Measurements from ENCODE around the gene AKAP13.

The AKAP13 gene

GRCh38 chr15:85785887-85786780, 405.7 kb downstream of the AKAP13 start:
- Histone ChIP-seq H3K27ac (no peak overlapping the region), H3K4me3 (ENCODE audit: low read depth in 1 of 2, low read length in 1 of 2) (no peak overlapping the region)
- TF ChIP-seq CTCF (IDR thresholded peaks at IDR 0.05) = no peak

GRCh38 chr15:85786781-85787114, 406.3 kb downstream of the AKAP13 start:
- no peaks in the 10 kb centered on the region for H3K9me3 ChIP-seq
- no peak for TF ChIP-seq CTCF (IDR thresholded peaks at IDR 0.05)
- no peaks in the 10 kb centered on the region for H3K4me1 ChIP-seq (ENCODE audit: control insufficient read depth in 1 of 2, insufficient read depth in 1 of 2, low read depth in 1 of 2, low read length in 1 of 2)
- H3K27me3 ChIP-seq = peaks cover 6% of the 10 kb centered on the region
- H3K4me3 ChIP-seq (ENCODE audit: low read depth in 1 of 2, low read length in 1 of 2) = no peak overlapping the region
- H3K27ac ChIP-seq = no peak overlapping the region
- no peaks in the 10 kb centered on the region for H3K36me3 ChIP-seq

More at GRCh38 chr15:85785887-85786780, 405.7 kb downstream of the AKAP13 start:
- Histone ChIP-seq H3K4me1 (ENCODE audit: control insufficient read depth in 1 of 2, insufficient read depth in 1 of 2, low read depth in 1 of 2, low read length in 1 of 2) (no peaks in the 10 kb centered on the region), H3K36me3 (no peaks in the 10 kb centered on the region), H3K9me3 (no peaks in the 10 kb centered on the region), H3K27me3 (peaks cover under 1% of the 10 kb centered on the region)

GRCh38 chr15:85788771-85789495, 408.5 kb downstream of the AKAP13 start:
- no peak overlapping the region for H3K27ac ChIP-seq
- H3K27me3 ChIP-seq = peaks cover 28% of the 10 kb centered on the region
- no peaks in the 10 kb centered on the region for H3K9me3 ChIP-seq
- no peaks in the 10 kb centered on the region for H3K36me3 ChIP-seq
- no peak overlapping the region for H3K4me3 ChIP-seq (ENCODE audit: low read depth in 1 of 2, low read length in 1 of 2)
- no peak for TF ChIP-seq CTCF (IDR thresholded peaks at IDR 0.05)
- H3K4me1 ChIP-seq (ENCODE audit: control insufficient read depth in 1 of 2, insufficient read depth in 1 of 2, low read depth in 1 of 2, low read length in 1 of 2) = peaks cover 4 to 5% of the 10 kb centered on the region in 2 experiments

GRCh38 chr15:85789496-85789875, 409.1 kb downstream of the AKAP13 start:
- Histone ChIP-seq H3K27me3 (peaks cover 34% of the 10 kb centered on the region), H3K27ac (no peak overlapping the region), H3K36me3 (no peaks in the 10 kb centered on the region), H3K9me3 (no peaks in the 10 kb centered on the region), H3K4me1 (ENCODE audit: control insufficient read depth in 1 of 2, insufficient read depth in 1 of 2, low read depth in 1 of 2, low read length in 1 of 2) (peaks cover 9% of the 10 kb centered on the region in 2 experiments), H3K4me3 (ENCODE audit: low read depth in 1 of 2, low read length in 1 of 2) (no peak overlapping the region)
- no peak for TF ChIP-seq CTCF (IDR thresholded peaks at IDR 0.05)

GRCh38 chr15:85792102-85792731, 411.8 kb downstream of the AKAP13 start:
- Histone ChIP-seq H3K4me3 (ENCODE audit: low read depth in 1 of 2, low read length in 1 of 2) (no peak overlapping the region), H3K9me3 (no peaks in the 10 kb centered on the region), H3K4me1 (ENCODE audit: control insufficient read depth in 1 of 2, insufficient read depth in 1 of 2, low read depth in 1 of 2, low read length in 1 of 2) (peaks cover 14 to 17% of the 10 kb centered on the region in 2 experiments), H3K36me3 (no peaks in the 10 kb centered on the region), H3K27ac (no peak overlapping the region), H3K27me3 (peaks cover 59% of the 10 kb centered on the region)
- no peak for TF ChIP-seq CTCF (IDR thresholded peaks at IDR 0.05)
